Adrenal gland (tissue), 12 donors: Measurements from ENCODE around the gene DAZAP1. TPM values are rescaled to one million over a fixed set of nuclear protein-coding genes. Genes with fewer than 3 reads are reported as not detected.

Experiments
- DNase-seq, 7 donors: peaks; one replicate each; pipeline ENCODE4 v3.0.0-alpha.2; 2019 to 2020
- H3K27ac ChIP-seq, 5 donors: fragments of 200-600 bp; sonication (generic) in 4 of 5; 1 replicate in 3 of 5; 2 replicates in 2 of 5; pipeline versions ENCODE4 v1.5.1 to v1.8.0; 2016 to 2020; ENCODE audit warnings: mild to moderate bottlenecking in 1 of 5
- H3K27me3 ChIP-seq: fragments of 200-600 bp; 2 replicates; pipeline ENCODE4 v1.8.0; 2021
- H3K36me3 ChIP-seq, 2 donors: fragments of 200-600 bp; replicated peaks in 1 of 2; 1 replicate in 1 of 2; 2 replicates in 1 of 2; pipeline versions ENCODE4 v1.5.1 to v1.8.0; 2018 to 2022
- H3K4me1 ChIP-seq, 2 donors: fragments of 200-600 bp; replicated peaks in 1 of 2; 1 replicate in 1 of 2; 2 replicates in 1 of 2; pipeline versions ENCODE4 v1.5.1 to v1.8.0; 2018 to 2021
- H3K4me3 ChIP-seq, 4 donors: fragments of 200-600 bp; sonication (generic) in 3 of 4; one replicate each; pipeline ENCODE4 v1.5.1; 2016 to 2018
- H3K9me3 ChIP-seq, 3 donors: fragments of 200-600 bp; sonication (generic) in 1 of 3; replicated peaks in 1 of 3; 1 replicate in 2 of 3; 2 replicates in 1 of 3; pipeline versions ENCODE4 v1.5.1 to v1.8.0; 2016 to 2021
- POLR2A ChIP-seq, 2 donors: fragments of 450-650 bp; IDR thresholded peaks; one replicate each; pipeline ENCODE4 v1.6.1; 2017; ENCODE audit warnings: antibody characterized with exemption in 2 of 2, mild to moderate bottlenecking in 2 of 2, moderate library complexity in 1 of 2
- WGBS, 4 donors: extraction: QIAGEN DNeasy Blood & Tissue Kit in 2 of 4; methylation state at CpG; one replicate each; pipeline versions ENCODE4 v1.1.5 to v1.1.7; 2013 to 2017; 5-methylcytosine and 5-hydroxymethylcytosine counted together
- intact Hi-C, 2 donors: fragments of 100-400 bp; cut with DNase I; formaldehyde crosslinking; loops; one replicate each; pipeline versions ENCODE4 v1.14.1 to v1.15.0; 2022 to 2023
- polyA plus RNA-seq, 3 donors: library from polyadenylated mRNA; stranded (reverse); fragments of 200-250 nt in 2 of 3; fragments of 350-450 nt in 1 of 3; fragmentation: Illumina TruSeq in 1 of 3; extraction: RNeasy Lipid Tissue Mini Kit (QIAGEN cat#74804) in 1 of 3; gene quantifications; one replicate each; pipeline ENCODE4 v1.2.3, GENCODE V29; 2013 to 2014
- total RNA-seq, 9 donors: library from RNA; depleted of rRNA in 4 of 9; stranded (reverse); fragments of >200 nt in 4 of 9; fragments of 120-200 nt in 1 of 9; fragmentation: NEBNext Ultra II Directional in 1 of 9; extraction: Animal tissue kit (Norgen Biotek cat#: 25700) in 1 of 9; gene quantifications; one replicate each; pipeline versions ENCODE4 v1.1.0 to v1.2.4, GENCODE V29; 2013 to 2023
- TF ChIP-seq, protein P1 (sequence below), 6 experiments: fragments of 450-650 bp in 4 of 6; fragments of 200-600 bp in 2 of 6; sonication (generic) in 1 of 6; IDR thresholded peaks; 1 replicate in 5 of 6; 2 replicates in 1 of 6; pipeline versions ENCODE4 v1.5.1 to v1.8.0; 2016 to 2021; ENCODE audit warnings: antibody characterized with exemption in 6 of 6, mild to moderate bottlenecking in 2 of 6, moderate library complexity in 1 of 6
- donor health status: healthy with polysubstance abuse.
- donor health status: Bipolar disorder and iron deficiency.
- donor health status: DM: yes; HTN: yes; CAD: no.
- donor health status: DM: no; HTN: no; CAD: no.
- donor health status: DM: no; HTN: no; CAD: no.
- donor health status: DM: yes; HTN: yes; CAD: no.

DAZAP1 gene
- total and polyA plus RNA-seq, 12 donors: 11.5 to 117 (median 53.1) TPM

DNA sequence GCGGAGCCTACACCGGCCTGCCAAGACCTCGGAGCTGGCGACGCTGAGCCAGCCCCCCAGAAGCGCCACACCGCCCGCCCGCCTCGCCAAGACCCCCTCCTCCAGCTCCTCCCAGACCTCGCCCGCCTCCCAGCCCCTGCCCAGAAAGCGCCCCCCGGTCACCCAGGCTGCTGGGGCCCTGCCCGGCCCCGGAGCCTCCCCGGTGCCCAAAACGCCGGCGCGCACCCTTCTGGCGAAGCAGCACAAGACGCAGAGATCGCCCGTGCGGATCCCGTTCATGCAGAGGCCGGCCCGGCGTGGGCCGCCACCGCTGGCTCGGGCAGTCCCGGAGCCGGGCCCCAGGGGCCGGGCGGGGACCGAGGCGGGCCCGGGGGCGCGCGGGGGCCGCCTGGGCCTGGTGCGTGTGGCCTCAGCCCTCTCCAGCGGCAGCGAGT is 61.5 kb downstream of the DAZAP1 start:
- TF ChIP-seq, protein P1, sequence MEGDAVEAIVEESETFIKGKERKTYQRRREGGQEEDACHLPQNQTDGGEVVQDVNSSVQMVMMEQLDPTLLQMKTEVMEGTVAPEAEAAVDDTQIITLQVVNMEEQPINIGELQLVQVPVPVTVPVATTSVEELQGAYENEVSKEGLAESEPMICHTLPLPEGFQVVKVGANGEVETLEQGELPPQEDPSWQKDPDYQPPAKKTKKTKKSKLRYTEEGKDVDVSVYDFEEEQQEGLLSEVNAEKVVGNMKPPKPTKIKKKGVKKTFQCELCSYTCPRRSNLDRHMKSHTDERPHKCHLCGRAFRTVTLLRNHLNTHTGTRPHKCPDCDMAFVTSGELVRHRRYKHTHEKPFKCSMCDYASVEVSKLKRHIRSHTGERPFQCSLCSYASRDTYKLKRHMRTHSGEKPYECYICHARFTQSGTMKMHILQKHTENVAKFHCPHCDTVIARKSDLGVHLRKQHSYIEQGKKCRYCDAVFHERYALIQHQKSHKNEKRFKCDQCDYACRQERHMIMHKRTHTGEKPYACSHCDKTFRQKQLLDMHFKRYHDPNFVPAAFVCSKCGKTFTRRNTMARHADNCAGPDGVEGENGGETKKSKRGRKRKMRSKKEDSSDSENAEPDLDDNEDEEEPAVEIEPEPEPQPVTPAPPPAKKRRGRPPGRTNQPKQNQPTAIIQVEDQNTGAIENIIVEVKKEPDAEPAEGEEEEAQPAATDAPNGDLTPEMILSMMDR (IDR thresholded peaks at IDR 0.05): no peak
- TF ChIP-seq POLR2A (IDR thresholded peaks at IDR 0.05): no peak
- Histone ChIP-seq H3K27me3 (peaks cover 75% of the 10 kb centered on the region), H3K4me1 (peaks cover 15 to 51% of the 10 kb centered on the region in 2 donors), H3K27ac (no peak overlapping the region), H3K4me3 (peak overlapping the region in 1 of 4 donors; percentile 15), H3K9me3 (no peaks in the 10 kb centered on the region), H3K36me3 (no peaks in the 10 kb centered on the region)
- DNase-seq: peak in 1 of 7 donors; percentile 52
- intact Hi-C loops: no loop called here
- WGBS, 4 donors: 5 to 8% (median 6%) methylated on average over 13 to 47 of the region's 47 CpGs; no CpG with 5 or more reads in 1 of the 4 donors

DNA sequence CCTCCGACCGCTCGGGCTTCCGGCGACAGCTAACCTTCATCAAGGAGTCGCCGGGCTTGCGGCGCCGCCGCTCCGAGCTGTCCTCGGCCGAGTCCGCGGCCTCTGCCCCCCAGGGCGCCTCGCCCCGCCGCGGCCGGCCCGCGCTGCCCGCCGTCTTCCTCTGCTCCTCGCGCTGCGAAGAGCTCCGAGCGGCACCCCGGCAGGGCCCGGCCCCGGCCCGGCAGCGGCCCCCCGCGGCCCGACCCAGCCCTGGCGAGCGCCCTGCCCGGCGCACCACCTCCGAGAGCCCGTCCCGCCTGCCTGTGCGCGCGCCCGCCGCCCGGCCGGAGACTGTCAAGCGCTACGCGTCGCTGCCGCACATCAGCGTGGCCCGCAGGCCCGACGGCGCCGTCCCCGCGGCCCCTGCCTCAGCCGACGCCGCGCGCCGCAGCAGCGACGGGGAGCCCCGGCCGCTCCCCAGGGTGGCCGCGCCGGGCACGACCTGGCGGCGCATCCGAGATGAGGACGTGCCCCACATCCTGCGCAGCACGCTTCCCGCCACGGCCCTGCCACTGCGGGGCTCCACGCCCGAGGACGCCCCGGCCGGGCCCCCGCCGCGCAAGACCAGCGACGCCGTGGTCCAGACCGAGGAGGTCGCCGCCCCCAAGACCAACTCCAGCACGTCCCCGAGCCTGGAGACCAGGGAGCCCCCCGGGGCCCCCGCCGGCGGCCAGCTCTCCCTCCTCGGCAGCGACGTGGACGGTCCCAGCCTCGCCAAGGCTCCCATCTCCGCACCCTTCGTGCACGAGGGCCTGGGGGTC is 62.1 kb downstream of the DAZAP1 start:
- intact Hi-C loops: no loop called here
- H3K4me1 ChIP-seq: peaks cover 20 to 56% of the 10 kb centered on the region in 2 donors
- no peaks in the 10 kb centered on the region for H3K36me3 ChIP-seq
- H3K27ac ChIP-seq: peak overlapping the region in 1 of 5 donors; percentile 2
- WGBS, 4 donors: 0 to 6% (median 4%) methylated on average over 3 to 117 of the region's 117 CpGs
- H3K27me3 ChIP-seq: peaks cover 77% of the 10 kb centered on the region
- no peak for TF ChIP-seq POLR2A (IDR thresholded peaks at IDR 0.05)
- TF ChIP-seq, protein P1 (IDR thresholded peaks at IDR 0.05): no peak
- peak overlapping the region in 1 of 4 donors; percentile 15 for H3K4me3 ChIP-seq
- DNase-seq: no peak
- H3K9me3 ChIP-seq: no peaks in the 10 kb centered on the region

DNA sequence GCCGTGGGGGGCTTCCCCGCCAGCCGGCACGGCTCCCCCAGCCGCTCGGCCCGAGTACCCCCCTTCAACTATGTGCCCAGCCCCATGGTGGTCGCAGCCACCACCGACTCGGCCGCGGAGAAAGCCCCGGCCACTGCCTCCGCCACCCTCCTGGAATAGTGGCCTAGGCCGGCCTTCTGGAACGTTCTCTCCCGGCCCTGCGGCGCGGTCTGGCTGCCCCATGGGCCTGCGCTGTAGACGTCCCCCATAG is 62.6 kb downstream of the DAZAP1 start:
- H3K36me3 ChIP-seq: no peaks in the 10 kb centered on the region
- peak overlapping the region in 1 of 4 donors; percentile 35 for H3K4me3 ChIP-seq
- peaks cover 77% of the 10 kb centered on the region for H3K27me3 ChIP-seq
- TF ChIP-seq POLR2A (IDR thresholded peaks at IDR 0.05): no peak
- TF ChIP-seq, protein P1 (IDR thresholded peaks at IDR 0.05): no peak
- H3K27ac ChIP-seq: peak overlapping the region in 1 of 5 donors; percentile 2
- intact Hi-C loops: no loop called here
- 0 to 10% (median 5%) methylated on average over 5 to 22 of the region's 22 CpGs for WGBS, 4 donors
- DNase-seq: no peak
- peaks cover 20 to 56% of the 10 kb centered on the region in 2 donors for H3K4me1 ChIP-seq
- H3K9me3 ChIP-seq: no peaks in the 10 kb centered on the region

DNA sequence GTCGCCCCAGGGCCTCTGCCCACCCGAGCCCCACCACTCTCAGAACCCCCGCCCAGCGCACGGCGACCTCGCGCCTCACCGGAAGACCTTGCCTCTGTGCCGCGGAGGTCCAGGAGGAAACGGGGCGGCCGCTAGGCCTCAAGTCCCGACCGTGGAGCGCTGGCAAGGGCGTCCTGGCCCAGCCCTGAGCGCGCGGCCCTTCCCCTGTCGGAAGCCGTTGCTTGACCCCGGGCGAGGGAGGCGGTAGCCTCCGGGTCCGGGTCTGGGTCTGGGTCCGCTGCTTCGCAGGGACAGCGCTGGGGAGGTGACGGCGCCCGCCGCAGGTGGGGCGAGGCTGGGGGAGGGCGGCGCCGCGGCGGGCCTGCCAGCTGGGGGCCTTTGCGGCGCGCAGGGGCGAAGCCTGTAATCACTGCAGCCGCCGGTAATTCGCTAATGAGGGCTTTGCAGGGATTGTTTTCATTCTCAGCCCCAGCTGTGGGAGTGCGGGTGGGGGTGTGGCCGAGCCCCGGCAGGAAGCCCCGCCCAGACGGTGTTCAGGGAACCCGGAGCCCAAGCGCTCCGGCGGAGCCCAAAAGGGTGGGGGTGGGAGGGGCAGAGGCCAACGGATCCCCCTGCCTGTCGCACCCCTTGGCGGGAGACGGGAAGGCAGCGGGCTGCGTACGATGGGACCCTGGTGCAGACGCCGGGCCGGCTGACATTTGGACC is 63.1 kb downstream of the DAZAP1 start:
- 1 to 3% (median 3%) methylated on average over 24 to 67 of the region's 67 CpGs; no CpG with 5 or more reads in 1 of the 4 donors for WGBS, 4 donors

More for the DNA sequence above, 63.1 kb downstream of the DAZAP1 start:
- peaks cover 77% of the 10 kb centered on the region for H3K27me3 ChIP-seq
- peak overlapping the region in 1 of 4 donors; percentile 35 for H3K4me3 ChIP-seq
- peak in 1 of 7 donors; percentile 76 for DNase-seq
- no peaks in the 10 kb centered on the region for H3K36me3 ChIP-seq
- peaks cover 20 to 51% of the 10 kb centered on the region in 2 donors for H3K4me1 ChIP-seq
- no peaks in the 10 kb centered on the region for H3K9me3 ChIP-seq
- no peak for TF ChIP-seq POLR2A (IDR thresholded peaks at IDR 0.05)
- TF ChIP-seq, protein P1 (IDR thresholded peaks at IDR 0.05): no peak
- intact Hi-C loops: no loop called here
- H3K27ac ChIP-seq: peak overlapping the region in 1 of 5 donors; percentile 2
